ENCODE results near the gene WDR45B.
A peak's percentile ranks its signal among the peaks of the same experiment; 100 is the strongest.

The WDR45B gene

DNA sequence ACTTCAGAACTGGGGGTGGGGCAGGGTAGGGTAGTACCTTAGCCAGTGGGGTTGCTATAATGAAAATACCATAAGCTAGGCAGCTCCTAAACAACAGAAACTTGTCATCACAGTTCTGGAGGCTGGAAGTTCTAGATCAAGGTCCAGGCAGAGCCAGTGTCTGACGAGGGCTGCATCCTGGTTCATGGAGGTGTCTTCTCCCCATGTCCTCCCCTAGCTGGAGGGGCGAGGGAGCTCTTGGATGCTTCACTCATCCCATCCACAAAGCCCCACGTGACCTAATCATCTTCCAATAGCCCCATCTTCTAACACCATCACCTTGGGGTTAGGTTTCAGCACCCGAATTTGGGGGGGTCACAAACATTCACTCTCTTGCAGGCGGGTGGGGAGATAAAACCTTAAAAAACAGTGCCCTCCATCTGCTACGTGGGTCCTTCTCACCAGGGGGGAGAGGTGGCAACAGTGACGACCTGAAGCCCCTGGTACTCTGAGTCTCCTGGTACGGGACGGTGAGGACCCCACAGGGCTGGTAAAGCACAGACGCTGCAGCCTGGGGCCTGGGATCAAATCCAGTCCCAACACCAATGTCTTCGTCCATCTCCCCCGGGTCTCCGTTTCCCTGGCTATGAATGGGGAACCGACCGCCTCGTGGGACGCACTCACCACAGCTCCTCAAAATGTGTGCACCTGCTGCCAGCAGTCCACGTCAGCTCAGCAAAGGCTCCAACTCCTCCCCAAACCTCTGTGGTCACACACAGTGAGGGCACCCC lies 27.4 kb upstream of the WDR45B start:
- DNase-seq: no peak

DNA sequence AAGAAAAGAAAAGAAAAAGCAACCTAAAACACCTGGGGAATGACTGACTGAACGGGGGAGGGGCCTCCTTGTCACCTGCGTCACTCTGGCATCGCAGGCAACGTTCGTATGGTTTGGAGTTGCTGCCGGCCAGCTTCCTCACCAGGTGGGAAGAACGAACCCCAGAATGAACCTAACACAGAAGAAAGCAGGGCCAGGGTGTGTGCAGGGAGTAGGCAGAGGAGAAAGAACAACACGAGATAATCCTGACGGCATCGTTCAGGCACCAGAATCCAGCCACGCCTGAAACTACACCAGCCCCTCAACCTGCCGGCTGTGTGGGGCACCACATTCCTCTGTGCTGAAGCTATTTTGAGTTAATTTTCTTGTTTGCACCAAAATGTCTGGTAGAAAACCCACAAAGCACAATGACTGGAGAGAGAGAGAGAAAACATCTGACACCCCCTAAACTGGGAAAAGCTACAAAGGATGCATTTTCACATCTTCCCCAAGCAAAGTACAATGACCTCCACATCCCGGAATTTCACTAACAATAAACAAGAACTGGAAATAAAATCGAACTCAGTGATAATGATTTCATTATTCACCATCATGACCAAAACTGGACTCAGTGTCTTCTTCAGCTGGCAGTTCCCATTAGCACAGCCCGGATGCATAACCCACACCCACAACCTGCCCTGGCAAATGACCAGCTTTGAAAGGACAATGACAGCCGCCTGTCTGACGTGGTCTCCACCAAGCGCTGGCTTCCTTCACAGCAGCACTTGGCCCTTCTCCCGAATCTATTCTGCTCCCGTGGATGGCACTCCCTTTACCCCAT lies 26.6 kb upstream of the WDR45B start:
- DNase-seq: peak; percentile 83

- no peak for DNase-seq
Measured at GRCh38 chr17:82670661-82671450, 22.6 kb upstream of the WDR45B start.

DNA sequence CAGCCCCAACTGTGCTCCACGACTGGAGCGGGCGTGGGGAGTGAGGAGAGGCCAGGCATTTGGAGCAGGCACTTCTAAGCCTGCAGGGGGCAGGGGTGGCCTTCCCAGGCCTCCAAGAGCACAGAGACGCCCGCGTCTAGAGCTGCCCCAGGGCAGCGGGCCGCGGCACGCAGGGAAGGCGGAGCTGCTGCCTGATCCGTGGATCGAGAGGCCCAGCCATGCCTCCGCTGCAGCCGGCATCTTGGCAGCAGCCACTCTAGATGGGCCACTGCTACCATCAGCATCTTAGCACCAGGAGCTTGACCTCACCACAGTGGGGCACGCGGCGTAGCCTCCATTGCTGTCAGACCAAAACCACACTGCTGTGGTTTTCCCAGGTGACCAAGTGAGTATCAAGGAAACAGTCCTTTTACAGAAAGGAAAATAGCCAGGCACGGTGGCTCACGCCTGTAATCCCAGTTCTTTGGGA lies 20.4 kb upstream of the WDR45B start:
- DNase-seq: no peak

GRCh38 chr17:82668024-82668630 lies 19.9 kb upstream of the WDR45B start:
- DNase-seq: no peak

GRCh38 chr17:82667668-82668000 lies 19.4 kb upstream of the WDR45B start:
- no peak for DNase-seq

- DNase-seq: no peak
Measured at GRCh38 chr17:82666931-82667667, 18.9 kb upstream of the WDR45B start.

GRCh38 chr17:82665891-82666290 lies 17.6 kb upstream of the WDR45B start:
- DNase-seq: no peak

DNA sequence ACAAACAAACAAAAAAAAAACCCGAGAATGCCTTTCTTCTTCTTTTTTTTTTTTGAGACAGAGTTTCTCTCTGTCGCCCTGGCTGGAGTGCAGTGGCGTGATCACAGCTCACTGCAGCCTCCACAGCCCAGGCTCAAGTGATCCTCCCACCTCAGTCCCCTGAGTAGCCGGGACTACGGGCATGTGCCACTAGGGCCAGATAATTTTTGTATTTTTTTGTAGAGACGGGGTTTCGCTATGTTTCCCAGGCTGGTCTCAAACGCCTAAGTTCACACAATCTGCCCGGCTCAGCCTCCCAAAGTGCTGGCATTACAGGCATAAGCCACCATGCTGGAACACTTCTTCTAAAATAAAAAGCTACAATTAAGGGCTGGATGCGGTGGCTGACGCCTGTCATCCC lies 17.0 kb upstream of the WDR45B start:
- no peak for DNase-seq

- DNase-seq: no peak
Measured at GRCh38 chr17:82664701-82665182, 16.5 kb upstream of the WDR45B start.

DNA sequence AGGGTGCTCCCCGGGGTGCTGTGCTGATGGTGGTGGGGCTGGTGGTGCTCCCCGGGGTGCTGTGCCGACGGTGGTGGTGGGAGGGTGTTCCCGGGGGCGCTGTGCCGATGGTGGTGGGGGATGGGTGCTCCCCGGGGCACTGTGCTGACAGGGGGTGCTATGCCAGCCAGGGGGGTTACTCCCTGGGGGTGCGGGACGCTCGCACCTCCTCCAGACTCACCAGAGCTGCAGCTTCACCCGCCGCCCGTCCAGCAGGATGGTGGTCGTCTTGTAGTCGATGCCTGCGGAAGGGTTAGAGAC lies 16.0 kb upstream of the WDR45B start:
- no peak for DNase-seq

DNA sequence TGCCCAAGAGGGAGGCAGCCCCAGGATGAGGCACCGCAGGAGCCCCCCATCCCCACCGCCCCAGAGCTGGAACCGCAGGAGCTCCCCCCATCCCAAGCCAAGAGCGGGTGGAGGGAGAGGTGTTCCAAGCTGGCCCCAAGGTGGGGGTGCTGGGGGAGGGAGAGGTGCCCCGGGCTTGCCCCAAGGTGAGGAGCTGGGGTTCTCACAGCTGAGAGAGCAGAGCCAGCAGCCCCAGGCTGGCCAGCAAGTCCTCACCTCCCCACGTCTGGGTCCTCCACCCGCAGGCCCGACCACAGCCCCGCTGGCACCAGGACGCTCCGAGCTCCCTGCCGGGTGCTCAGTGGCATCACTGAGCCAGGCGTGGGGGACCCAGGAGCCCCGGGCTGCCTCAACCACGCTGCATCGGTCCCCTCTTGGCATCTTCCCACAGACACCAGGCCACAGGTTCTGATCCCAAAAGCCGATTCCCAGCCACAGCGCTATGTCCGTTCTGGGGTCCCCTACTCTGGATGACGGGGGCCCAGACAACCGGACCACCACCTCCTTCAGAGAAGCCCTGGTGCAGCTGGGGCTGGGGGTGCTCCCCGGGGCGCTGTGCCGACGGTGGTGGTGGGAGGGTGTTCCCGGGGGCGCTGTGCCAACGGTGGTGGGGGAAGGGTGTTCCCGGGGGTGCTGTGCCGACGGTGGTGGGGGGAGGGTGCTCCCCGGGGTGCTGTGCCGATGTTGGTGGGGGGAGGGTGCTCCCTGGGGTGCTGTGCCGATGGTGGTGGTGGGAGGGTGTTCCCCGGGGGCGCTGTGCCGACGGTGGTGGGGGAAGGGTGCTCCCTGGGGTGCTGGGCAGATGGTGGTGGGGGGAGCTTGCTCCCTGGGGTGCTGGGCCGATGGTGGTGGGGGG lies 15.4 kb upstream of the WDR45B start:
- no peak for DNase-seq

DNA sequence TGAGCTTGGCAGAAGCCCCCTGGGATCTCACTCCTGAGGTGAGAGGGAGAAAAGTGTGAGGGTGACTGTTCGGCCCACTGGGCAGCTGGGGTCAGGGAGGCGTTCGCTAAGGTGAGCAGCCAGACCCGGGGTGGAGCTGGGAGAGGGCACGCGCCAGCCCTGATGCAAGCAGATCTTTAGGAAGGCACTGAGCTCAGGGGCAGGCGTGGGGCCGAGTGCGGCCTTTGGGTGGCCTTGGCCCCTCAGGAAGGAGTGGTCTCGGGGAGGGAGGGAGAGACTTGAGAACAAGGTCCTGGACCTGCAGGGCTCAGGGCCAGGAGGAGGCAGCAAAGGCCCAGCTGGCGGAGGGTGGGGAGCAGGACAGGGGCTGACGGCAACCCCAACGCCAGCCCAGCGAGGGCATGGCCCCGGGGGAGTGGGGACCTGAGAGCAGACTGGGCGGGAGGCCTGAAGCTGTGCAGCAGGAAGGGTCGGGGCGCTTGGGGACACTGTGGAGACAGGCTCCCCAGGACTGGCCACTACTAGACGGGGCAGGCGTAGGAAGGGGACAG lies 14.5 kb upstream of the WDR45B start:
- no peak for DNase-seq

GRCh38 chr17:82661717-82662683 lies 13.8 kb upstream of the WDR45B start:
- DNase-seq: no peak

DNA sequence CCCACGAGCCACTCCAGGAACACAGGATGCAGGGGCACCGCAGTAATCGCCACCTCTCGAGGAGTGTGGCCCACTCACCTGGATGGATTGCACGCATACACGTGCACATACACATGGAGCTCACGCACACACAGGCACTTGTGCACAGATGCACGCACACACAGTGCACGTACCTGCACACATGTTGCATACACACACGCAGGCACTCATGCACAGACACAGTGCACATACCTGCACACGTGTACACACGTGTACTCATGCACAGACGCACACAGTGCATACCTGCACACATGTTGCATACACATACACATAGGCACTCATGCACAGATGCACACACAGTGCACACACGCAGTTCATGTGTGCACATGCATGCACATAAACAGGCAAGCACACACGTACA lies 11.6 kb upstream of the WDR45B start:
- no peak for DNase-seq

GRCh38 chr17:82658796-82659452 lies 10.7 kb upstream of the WDR45B start:
- DNase-seq: no peak

DNA sequence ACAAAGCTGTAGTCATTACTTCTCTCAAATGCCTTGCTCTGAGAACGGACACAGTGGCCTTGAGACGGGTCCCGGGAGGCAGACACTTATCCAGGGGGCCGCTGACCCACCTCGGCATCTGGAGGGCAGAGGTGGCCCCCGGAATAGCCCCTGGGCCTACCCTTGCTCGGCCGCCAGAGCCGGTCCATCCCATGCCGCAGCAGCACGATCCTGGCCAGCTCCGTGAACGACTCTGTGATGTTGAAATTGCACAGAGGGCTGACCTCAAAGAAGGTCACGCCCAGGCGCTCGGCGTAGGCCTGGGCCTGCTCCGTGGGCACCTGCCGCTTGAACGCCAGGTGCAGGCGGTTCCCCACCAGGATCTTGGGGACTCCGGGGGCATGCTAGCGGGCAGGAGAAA lies 10.1 kb upstream of the WDR45B start:
- no peak for DNase-seq

GRCh38 chr17:82657926-82658325 lies 9.7 kb upstream of the WDR45B start:
- DNase-seq: no peak

- no peak for DNase-seq
Measured at GRCh38 chr17:82656266-82656665, 8.0 kb upstream of the WDR45B start.

Measured in COR-L47 (cell line).